Ovary (tissue), 9 donors: ENCODE results near the gene MYH15. TPM values are rescaled to one million over a fixed set of nuclear protein-coding genes. Genes with fewer than 3 reads are reported as not detected.

Experiments
- DNase-seq, 5 donors: peaks; one replicate each; pipeline ENCODE4 v3.0.0-alpha.2; 2019 to 2020
- H3K27ac ChIP-seq, 2 donors: fragments of 200-600 bp; one replicate each; pipeline versions ENCODE4 v1.5.1 to v1.8.0; 2019 to 2022
- H3K27me3 ChIP-seq: fragments of 200-600 bp; one replicate; pipeline ENCODE4 v1.8.0; 2022
- H3K36me3 ChIP-seq: fragments of 200-600 bp; sonication (generic); one replicate; pipeline ENCODE4 v1.5.1; 2019
- H3K4me1 ChIP-seq: one replicate; pipeline ENCODE4 v1.8.1; 2013; ENCODE audit warnings: mild to moderate bottlenecking, moderate library complexity; ENCODE audit not compliant: insufficient read depth
- H3K4me3 ChIP-seq: fragments of 200-600 bp; sonication (generic); one replicate; pipeline ENCODE4 v1.5.1; 2017
- H3K9me3 ChIP-seq, 2 donors: fragments of 200-600 bp in 1 of 2; sonication (generic) in 1 of 2; one replicate each; pipeline versions ENCODE4 v1.5.1 to v1.8.1; 2013 to 2019; ENCODE audit warnings: mild to moderate bottlenecking in 1 of 2, moderate library complexity in 1 of 2
- EP300 ChIP-seq: sonication (generic); formaldehyde crosslinking; IDR thresholded peaks from one replicate; pipeline ENCODE4 v1.6.1; 2017; ENCODE audit warnings: antibody characterized with exemption
- POLR2A ChIP-seq: fragments of 450-650 bp; IDR thresholded peaks from one replicate; pipeline ENCODE4 v1.6.1; 2017; ENCODE audit warnings: antibody characterized with exemption, mild to moderate bottlenecking, moderate library complexity
- WGBS, 3 donors: extraction: QIAGEN DNeasy Blood & Tissue Kit in 1 of 3; methylation state at CpG; one replicate each; pipeline versions ENCODE4 v1.1.5 to v1.1.7; 2013 to 2017; 5-methylcytosine and 5-hydroxymethylcytosine counted together
- intact Hi-C, 4 donors: fragments of 100-400 bp; cut with DNase I; formaldehyde crosslinking; loops; one replicate each; pipeline versions ENCODE4 v1.11.0 to v1.15.1; 2022 to 2023
- polyA plus RNA-seq, 2 donors: library from polyadenylated mRNA; stranded (reverse); fragments of 200-250 nt in 1 of 2; fragments of 350-450 nt in 1 of 2; fragmentation: Illumina TruSeq in 1 of 2; extraction: RNeasy Lipid Tissue Mini Kit (QIAGEN cat#74804) in 1 of 2; gene quantifications; one replicate each; pipeline ENCODE4 v1.2.3, GENCODE V29; 2013 to 2014
- total RNA-seq, 7 donors: library from RNA; depleted of rRNA in 2 of 7; stranded (reverse); fragments of >200 nt in 2 of 7; fragmentation: NEBNext Ultra II Directional in 3 of 7; extraction: Animal tissue kit (Norgen Biotek cat#: 25700) in 3 of 7; gene quantifications; one replicate each; pipeline versions ENCODE4 v1.1.0 to v1.2.4, GENCODE V29; 2016 to 2023
- TF ChIP-seq, protein P1 (sequence below), 3 donors: fragments of 450-650 bp in 2 of 3; fragments of 200-600 bp in 1 of 3; IDR thresholded peaks; one replicate each; pipeline versions ENCODE4 v1.5.1 to v1.8.0; 2016 to 2022; ENCODE audit warnings: antibody characterized with exemption in 3 of 3, mild to moderate bottlenecking in 1 of 3
- donor health status: DM: no; HTN: no; CAD: no; lungs with moderate emphysema.
- donor health status: DM: no; HTN: no; CAD: no.
- donor health status: Bipolar disorder and iron deficiency.
- donor health status: DM: yes; HTN: yes; CAD: no.
- donor health status: DM: no; HTN: no; CAD: no.
- donor health status: DM: yes; HTN: yes; CAD: no.

MYH15 gene
- total and polyA plus RNA-seq, 9 donors: 0.05 to 0.57 (median 0.11) TPM; not detected in 3

- no peak overlapping the region for H3K4me3 ChIP-seq
- no peaks in the 10 kb centered on the region for H3K9me3 ChIP-seq
- TF ChIP-seq POLR2A (no peak), EP300 (no peak)
- TF ChIP-seq, protein P1, sequence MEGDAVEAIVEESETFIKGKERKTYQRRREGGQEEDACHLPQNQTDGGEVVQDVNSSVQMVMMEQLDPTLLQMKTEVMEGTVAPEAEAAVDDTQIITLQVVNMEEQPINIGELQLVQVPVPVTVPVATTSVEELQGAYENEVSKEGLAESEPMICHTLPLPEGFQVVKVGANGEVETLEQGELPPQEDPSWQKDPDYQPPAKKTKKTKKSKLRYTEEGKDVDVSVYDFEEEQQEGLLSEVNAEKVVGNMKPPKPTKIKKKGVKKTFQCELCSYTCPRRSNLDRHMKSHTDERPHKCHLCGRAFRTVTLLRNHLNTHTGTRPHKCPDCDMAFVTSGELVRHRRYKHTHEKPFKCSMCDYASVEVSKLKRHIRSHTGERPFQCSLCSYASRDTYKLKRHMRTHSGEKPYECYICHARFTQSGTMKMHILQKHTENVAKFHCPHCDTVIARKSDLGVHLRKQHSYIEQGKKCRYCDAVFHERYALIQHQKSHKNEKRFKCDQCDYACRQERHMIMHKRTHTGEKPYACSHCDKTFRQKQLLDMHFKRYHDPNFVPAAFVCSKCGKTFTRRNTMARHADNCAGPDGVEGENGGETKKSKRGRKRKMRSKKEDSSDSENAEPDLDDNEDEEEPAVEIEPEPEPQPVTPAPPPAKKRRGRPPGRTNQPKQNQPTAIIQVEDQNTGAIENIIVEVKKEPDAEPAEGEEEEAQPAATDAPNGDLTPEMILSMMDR (IDR thresholded peaks at IDR 0.05): peak in 2 of 3 donors; percentile 30 to 63
- peak in 1 of 5 donors; percentile 18 for DNase-seq
- no peaks in the 10 kb centered on the region for H3K36me3 ChIP-seq
- no peaks in the 10 kb centered on the region for H3K27me3 ChIP-seq
- intact Hi-C loops: loop anchor here (5.0 to 10.0 kb wide), 3 partner anchors 58 to 65 kb away; no protein-coding TSS in a partner anchor
- 10 to 11% (median 11%) methylated on average over 2 of the region's 2 CpGs for WGBS, 3 donors
- no peaks in the 10 kb centered on the region for H3K4me1 ChIP-seq
- no peak overlapping the region for H3K27ac ChIP-seq
Measured at GRCh38 chr3:108489776-108490175, 20.6 kb downstream of the MYH15 start.

DNA sequence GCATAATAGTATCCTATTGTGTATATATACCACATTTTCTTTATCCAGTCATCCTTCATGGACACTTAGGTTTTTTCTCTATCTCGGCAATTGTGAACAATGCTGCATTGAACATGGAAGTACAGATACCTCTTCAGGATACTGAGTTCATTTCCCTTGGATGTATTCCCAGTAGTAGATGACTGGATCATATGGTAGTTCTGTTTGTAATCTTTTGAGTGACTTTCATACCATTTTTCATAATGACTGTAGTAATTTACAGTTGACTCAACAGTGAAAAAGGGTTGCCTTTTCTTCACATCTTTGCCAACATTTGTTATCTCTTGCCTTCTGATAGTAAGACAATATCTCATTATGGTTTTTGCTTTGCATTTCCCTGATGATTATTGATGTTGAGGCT, 21.8 kb downstream of the MYH15 start:
- Histone ChIP-seq H3K27ac (no peak overlapping the region), H3K27me3 (no peaks in the 10 kb centered on the region), H3K4me3 (no peak overlapping the region), H3K4me1 (no peaks in the 10 kb centered on the region), H3K9me3 (no peaks in the 10 kb centered on the region), H3K36me3 (no peaks in the 10 kb centered on the region)
- DNase-seq: no peak
- intact Hi-C loops: loop anchor here in 1 of 4 donors (10.0 kb wide), 1 partner anchor 66 kb away; no protein-coding TSS in a partner anchor
- WGBS, 3 donors: 71 to 84% (median 82%) methylated on average over 1 of the region's 1 CpG
- TF ChIP-seq EP300 (no peak), POLR2A (no peak)
- TF ChIP-seq, protein P1 (IDR thresholded peaks at IDR 0.05): no peak

DNA sequence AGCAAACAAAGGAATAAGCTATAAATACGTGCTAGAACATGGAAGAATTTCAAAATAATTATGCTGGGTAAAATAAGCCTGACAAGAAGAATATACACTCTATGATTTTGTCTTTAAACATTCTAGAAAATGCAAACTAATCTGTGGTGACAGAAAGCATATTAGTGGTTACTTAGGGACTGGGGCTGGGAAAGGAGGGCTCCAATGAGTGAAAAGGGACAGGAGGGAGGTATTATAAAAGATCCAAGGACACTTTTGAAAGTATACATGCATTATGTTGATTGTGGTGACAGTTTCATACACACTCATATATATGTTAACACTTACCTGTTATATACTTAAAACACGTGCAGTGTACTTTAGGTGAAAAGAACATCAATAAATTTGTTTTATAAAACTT, 23.0 kb downstream of the MYH15 start:
- Histone ChIP-seq H3K4me1 (no peaks in the 10 kb centered on the region), H3K27me3 (no peaks in the 10 kb centered on the region), H3K36me3 (no peaks in the 10 kb centered on the region), H3K27ac (no peak overlapping the region), H3K4me3 (no peak overlapping the region), H3K9me3 (no peaks in the 10 kb centered on the region)
- WGBS, 3 donors: 47 to 63% (median 60%) methylated on average over 2 of the region's 2 CpGs
- TF ChIP-seq, protein P1 (IDR thresholded peaks at IDR 0.05): no peak
- TF ChIP-seq POLR2A (no peak), EP300 (no peak)
- intact Hi-C loops: loop anchor here in 1 of 4 donors (10.0 kb wide), 1 partner anchor 67 kb away; no protein-coding TSS in a partner anchor
- no peak for DNase-seq

- Histone ChIP-seq H3K27ac (no peak overlapping the region), H3K9me3 (no peaks in the 10 kb centered on the region), H3K36me3 (no peaks in the 10 kb centered on the region), H3K27me3 (no peaks in the 10 kb centered on the region), H3K4me3 (no peak overlapping the region), H3K4me1 (no peaks in the 10 kb centered on the region)
- intact Hi-C loops: loop anchor here in 1 of 4 donors (10.0 kb wide), 1 partner anchor 68 kb away; no protein-coding TSS in a partner anchor
- no peak for DNase-seq
- 51 to 60% (median 57%) methylated on average over 6 of the region's 6 CpGs for WGBS, 3 donors
- TF ChIP-seq POLR2A (no peak), EP300 (no peak)
- TF ChIP-seq, protein P1 (IDR thresholded peaks at IDR 0.05): no peak
Measured at GRCh38 chr3:108486941-108487340, 23.5 kb downstream of the MYH15 start.
